ENCODE results near the gene TRAPPC3. TPM values are rescaled to one million over a fixed set of nuclear protein-coding genes. Genes with fewer than 3 reads are reported as not detected.

TRAPPC3 gene
- total RNA-seq, 1 donor from 2014 or later = 68.5 TPM

- no peak for TF ChIP-seq CTCF (IDR thresholded peaks at IDR 0.05; ENCODE audit: unreplicated experiment)
- Mint-ChIP-seq H3K27me3 (ENCODE audit: low read depth) (no peaks in the 10 kb centered on the region), H3K36me3 (peaks cover 23% of the 10 kb centered on the region), H3K27ac (peak overlapping the region; percentile 17), H3K4me1 (peaks cover 7% of the 10 kb centered on the region), H3K4me3 (no peak overlapping the region), H3K9me3 (no peaks in the 10 kb centered on the region)
- DNase-seq (ENCODE audit: low spot score in 2 of 2, unreplicated experiment in 2 of 2) = no peak
Observed at GRCh38 chr1:36143424-36143823, 5.9 kb downstream of the TRAPPC3 start.

- no peaks in the 10 kb centered on the region for H3K27me3 Mint-ChIP-seq (ENCODE audit: low read depth)
- DNase-seq (ENCODE audit: low spot score in 2 of 2, unreplicated experiment in 2 of 2) = no peak
- H3K9me3 Mint-ChIP-seq = no peaks in the 10 kb centered on the region
- no peak for TF ChIP-seq CTCF (IDR thresholded peaks at IDR 0.05; ENCODE audit: unreplicated experiment)
- H3K36me3 Mint-ChIP-seq = peaks cover 23% of the 10 kb centered on the region
- H3K4me1 Mint-ChIP-seq = no peaks in the 10 kb centered on the region
- H3K27ac Mint-ChIP-seq = no peak overlapping the region
- no peak overlapping the region for H3K4me3 Mint-ChIP-seq
Observed at GRCh38 chr1:36142121-36142520, 7.2 kb downstream of the TRAPPC3 start.

- no peak for TF ChIP-seq CTCF (IDR thresholded peaks at IDR 0.05; ENCODE audit: unreplicated experiment)
- peaks cover 18% of the 10 kb centered on the region for H3K36me3 Mint-ChIP-seq
- no peak overlapping the region for H3K27ac Mint-ChIP-seq
- peaks cover 4% of the 10 kb centered on the region for H3K4me1 Mint-ChIP-seq
- DNase-seq (ENCODE audit: low spot score in 2 of 2, unreplicated experiment in 2 of 2) = no peak
- no peaks in the 10 kb centered on the region for H3K27me3 Mint-ChIP-seq (ENCODE audit: low read depth)
- no peak overlapping the region for H3K4me3 Mint-ChIP-seq
- no peaks in the 10 kb centered on the region for H3K9me3 Mint-ChIP-seq
Observed at GRCh38 chr1:36139521-36139920, 9.8 kb downstream of the TRAPPC3 start.

GRCh38 chr1:36137776-36138175, 11.5 kb downstream of the TRAPPC3 start:
- peaks cover 15% of the 10 kb centered on the region for H3K4me1 Mint-ChIP-seq
- H3K9me3 Mint-ChIP-seq = no peaks in the 10 kb centered on the region
- H3K36me3 Mint-ChIP-seq = peaks cover 9% of the 10 kb centered on the region
- no peaks in the 10 kb centered on the region for H3K27me3 Mint-ChIP-seq (ENCODE audit: low read depth)
- no peak for DNase-seq (ENCODE audit: low spot score in 2 of 2, unreplicated experiment in 2 of 2)
- TF ChIP-seq CTCF (IDR thresholded peaks at IDR 0.05; ENCODE audit: unreplicated experiment) = no peak
- H3K4me3 Mint-ChIP-seq = no peak overlapping the region
- H3K27ac Mint-ChIP-seq = no peak overlapping the region

GRCh38 chr1:36137226-36137625, 12.1 kb downstream of the TRAPPC3 start:
- Mint-ChIP-seq H3K27ac (no peak overlapping the region), H3K4me1 (peaks cover 15% of the 10 kb centered on the region), H3K4me3 (no peak overlapping the region), H3K36me3 (peaks cover 9% of the 10 kb centered on the region), H3K9me3 (no peaks in the 10 kb centered on the region), H3K27me3 (ENCODE audit: low read depth) (no peaks in the 10 kb centered on the region)
- no peak for DNase-seq (ENCODE audit: low spot score in 2 of 2, unreplicated experiment in 2 of 2)
- no peak for TF ChIP-seq CTCF (IDR thresholded peaks at IDR 0.05; ENCODE audit: unreplicated experiment)

GRCh38 chr1:36136535-36136934, 12.8 kb downstream of the TRAPPC3 start:
- no peaks in the 10 kb centered on the region for H3K9me3 Mint-ChIP-seq
- TF ChIP-seq CTCF (IDR thresholded peaks at IDR 0.05; ENCODE audit: unreplicated experiment) = no peak
- H3K27me3 Mint-ChIP-seq (ENCODE audit: low read depth) = no peaks in the 10 kb centered on the region
- peaks cover 9% of the 10 kb centered on the region for H3K36me3 Mint-ChIP-seq
- no peak overlapping the region for H3K4me3 Mint-ChIP-seq
- peak overlapping the region; percentile 21 for H3K27ac Mint-ChIP-seq
- DNase-seq (ENCODE audit: low spot score in 2 of 2, unreplicated experiment in 2 of 2) = no peak
- peaks cover 15% of the 10 kb centered on the region for H3K4me1 Mint-ChIP-seq
